HG03066 (cell line): ENCODE measurements around the gene HAPLN3.

Experiments used
- ATAC-seq: cut with Tn5 transposase; IDR thresholded peaks from one replicate; pipeline ENCODE4 v1.9.1; 2021; ENCODE audit warnings: low read depth; ENCODE audit not compliant: unreplicated experiment

Gene HAPLN3

GRCh38 chr15:88865498-88866099, 29.7 kb downstream of the HAPLN3 start:
- ATAC-seq, result no peak

- ATAC-seq, result no peak
Measured at GRCh38 chr15:88864861-88865497, 30.4 kb downstream of the HAPLN3 start.

GRCh38 chr15:88863412-88863811, 31.9 kb downstream of the HAPLN3 start:
- ATAC-seq, result no peak

- no peak for ATAC-seq
Measured at GRCh38 chr15:88860212-88860611, 35.1 kb downstream of the HAPLN3 start.

- ATAC-seq, result no peak
Measured at GRCh38 chr15:88859550-88859949, 35.8 kb downstream of the HAPLN3 start.

- no peak for ATAC-seq
Measured at GRCh38 chr15:88858934-88859333, 36.4 kb downstream of the HAPLN3 start.

GRCh38 chr15:88852476-88852875, 42.9 kb downstream of the HAPLN3 start:
- no peak for ATAC-seq

- no peak for ATAC-seq
Measured at GRCh38 chr15:88849376-88850072, 45.8 kb downstream of the HAPLN3 start.

GRCh38 chr15:88848203-88848602, 47.1 kb downstream of the HAPLN3 start:
- ATAC-seq, result no peak

GRCh38 chr15:88847144-88847543, 48.2 kb downstream of the HAPLN3 start:
- no peak for ATAC-seq

- no peak for ATAC-seq
Measured at GRCh38 chr15:88845616-88846015, 49.7 kb downstream of the HAPLN3 start.

GRCh38 chr15:88844749-88845386, 50.5 kb downstream of the HAPLN3 start:
- ATAC-seq, result no peak

GRCh38 chr15:88843334-88843733, 52.0 kb downstream of the HAPLN3 start:
- no peak for ATAC-seq

GRCh38 chr15:88842156-88842555, 53.2 kb downstream of the HAPLN3 start:
- no peak for ATAC-seq

- no peak for ATAC-seq
Measured at GRCh38 chr15:88841236-88841635, 54.1 kb downstream of the HAPLN3 start.

- ATAC-seq, result no peak
Measured at GRCh38 chr15:88839961-88840360, 55.4 kb downstream of the HAPLN3 start.

GRCh38 chr15:88839146-88839545, 56.2 kb downstream of the HAPLN3 start:
- ATAC-seq, result no peak

GRCh38 chr15:88838667-88839066, 56.7 kb downstream of the HAPLN3 start:
- no peak for ATAC-seq

GRCh38 chr15:88835646-88836045, 59.7 kb downstream of the HAPLN3 start:
- ATAC-seq, result no peak

GRCh38 chr15:88835119-88835518, 60.2 kb downstream of the HAPLN3 start:
- ATAC-seq, result no peak

GRCh38 chr15:88834211-88834812, 61.0 kb downstream of the HAPLN3 start:
- ATAC-seq, result no peak
